Frontal cortex (tissue), 4 donors: Measurements from ENCODE around the gene TBCA. TPM values are rescaled to one million over a fixed set of nuclear protein-coding genes. Genes with fewer than 3 reads are reported as not detected.
A peak's percentile ranks its signal among the peaks of the same experiment; 100 is the strongest.

Source experiments
- DNase-seq, 2 donors: peaks; one replicate each; pipeline ENCODE4 v3.0.0; 2012; ENCODE audit warnings: low spot score in 2 of 2
- FAIRE-seq: peaks from 2 replicates; lab custom pipeline; 2012; peaks lifted over from hg19 to GRCh38; lab: Jason Lieb, UNC
- total RNA-seq: library from RNA; depleted of rRNA; stranded (reverse); fragments of >200 nt; gene quantifications from one replicate; pipeline ENCODE4 v1.2.3, GENCODE V29; 2014
- donor health status: control.
- donor health status: control.
- donor health status: control.

TBCA gene
- total RNA-seq, 1 donor from 2014 or later, result 106 TPM

DNA sequence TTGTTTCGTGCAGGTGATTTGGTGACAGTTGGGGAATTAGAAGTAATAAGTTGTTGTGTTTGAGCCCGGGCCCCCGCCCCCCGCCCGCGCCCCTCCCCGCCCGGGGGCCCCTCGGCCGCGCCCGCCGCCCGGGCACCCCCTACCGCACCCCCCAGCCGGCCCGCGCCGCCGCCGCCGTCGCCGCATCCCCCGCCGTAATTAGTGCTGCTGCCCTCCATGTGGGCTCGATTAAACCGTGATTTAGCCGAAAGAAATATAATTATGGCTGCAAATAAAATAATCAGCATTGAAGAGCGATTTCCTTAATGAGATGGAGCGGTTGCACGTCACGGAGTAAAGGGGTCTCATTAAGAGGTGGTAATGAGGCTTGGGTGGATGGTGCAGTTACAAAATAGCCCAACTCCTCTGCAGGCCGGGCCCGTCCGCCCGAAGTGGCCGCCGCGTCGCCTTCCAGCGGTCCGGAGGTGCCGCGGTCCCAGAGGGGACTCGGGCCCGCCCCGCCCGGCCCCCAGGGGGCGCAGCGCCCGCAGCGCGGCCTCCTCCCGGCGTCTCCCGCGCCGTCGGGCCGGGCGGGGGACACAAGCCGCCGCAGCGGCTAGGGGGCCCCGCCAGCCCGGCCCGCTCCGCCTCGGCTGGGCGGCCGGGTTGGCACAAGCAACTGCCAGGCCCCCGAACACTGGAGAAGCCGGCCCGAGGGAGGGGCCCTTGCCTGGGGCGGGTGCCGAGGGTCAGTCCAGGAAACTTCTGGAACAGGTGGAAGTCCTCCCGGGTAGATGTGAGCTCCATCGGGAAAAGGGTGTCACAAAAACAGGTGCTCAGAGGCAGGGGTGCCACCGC is 130.8 kb downstream of the TBCA start:
- FAIRE-seq, result no peak
- peak; percentile 67 to 80 for DNase-seq

DNA sequence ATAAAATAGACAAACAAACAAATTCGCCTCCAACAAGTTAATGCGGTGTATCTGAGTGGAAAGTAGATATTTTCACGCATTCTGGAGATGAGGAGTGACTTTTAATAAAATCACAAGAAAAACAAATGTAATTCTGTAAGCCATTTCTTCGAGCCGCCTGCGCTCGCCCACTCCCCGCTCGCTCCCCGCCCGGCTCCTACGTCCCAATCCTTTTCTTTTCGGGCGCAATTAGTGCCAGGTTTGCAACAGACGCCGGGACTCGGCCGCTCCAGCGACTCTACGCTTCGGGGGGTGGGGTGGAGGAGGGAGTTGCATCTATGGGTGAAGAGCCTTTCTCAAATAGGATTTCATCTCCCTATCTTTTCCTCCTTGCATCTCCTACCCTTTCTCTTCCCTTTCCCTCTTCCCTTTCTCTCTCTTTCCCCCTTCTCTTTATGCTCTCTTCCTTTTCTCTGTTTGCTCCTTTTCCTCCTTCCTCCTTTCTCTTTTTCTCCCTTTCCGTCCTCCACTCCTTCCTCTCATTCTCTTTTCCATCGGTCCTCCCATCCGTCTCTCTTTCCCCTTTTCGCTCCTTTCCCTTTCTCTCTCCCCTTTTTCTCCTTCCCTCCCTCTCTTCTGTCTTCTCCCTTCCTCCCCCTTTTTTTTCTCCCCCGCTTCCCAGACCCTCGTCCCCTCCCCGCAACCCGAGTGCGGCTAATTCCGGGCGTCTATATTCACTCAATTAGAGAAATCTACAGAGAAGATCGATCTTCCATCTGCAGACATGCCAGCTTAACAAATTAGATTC is 131.6 kb downstream of the TBCA start:
- FAIRE-seq, result no peak
- DNase-seq, result peak in 1 of 2 donors; percentile 42

DNA sequence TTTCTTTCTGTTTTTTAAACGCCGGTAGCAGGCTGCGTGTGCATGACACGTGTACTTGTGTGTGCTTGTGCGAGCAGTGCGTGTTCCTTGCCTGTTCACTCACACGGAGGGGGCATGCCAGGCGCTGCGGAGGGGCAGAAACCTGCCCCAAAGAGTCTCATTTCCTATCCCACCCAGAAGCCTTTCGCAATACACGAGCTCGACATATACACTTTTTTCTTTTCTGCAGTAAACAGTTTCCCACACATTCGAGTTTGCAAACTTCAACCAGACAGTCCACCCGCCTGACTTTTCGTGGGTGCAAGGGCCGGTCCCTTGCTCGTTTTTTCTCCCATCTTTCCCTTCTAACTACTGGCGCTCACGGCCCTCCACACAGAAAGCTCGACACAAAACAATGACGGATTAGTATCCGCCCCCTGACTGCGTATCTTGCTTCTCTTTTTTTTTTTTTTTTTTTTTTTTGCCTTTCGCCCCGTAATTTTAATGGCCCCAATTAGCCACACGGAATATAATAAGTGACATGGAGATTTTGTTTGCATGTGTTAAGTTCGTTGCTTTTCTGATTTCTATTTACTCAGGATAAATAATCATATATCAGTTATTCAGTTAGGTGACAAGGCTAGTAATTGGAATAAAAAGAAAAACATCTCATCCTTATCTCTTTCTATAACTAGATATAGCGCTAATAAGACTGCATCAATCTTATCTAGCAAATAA is 132.3 kb downstream of the TBCA start:
- DNase-seq (peak in 1 of 2 donors; percentile 41), FAIRE-seq (no peak)

DNA sequence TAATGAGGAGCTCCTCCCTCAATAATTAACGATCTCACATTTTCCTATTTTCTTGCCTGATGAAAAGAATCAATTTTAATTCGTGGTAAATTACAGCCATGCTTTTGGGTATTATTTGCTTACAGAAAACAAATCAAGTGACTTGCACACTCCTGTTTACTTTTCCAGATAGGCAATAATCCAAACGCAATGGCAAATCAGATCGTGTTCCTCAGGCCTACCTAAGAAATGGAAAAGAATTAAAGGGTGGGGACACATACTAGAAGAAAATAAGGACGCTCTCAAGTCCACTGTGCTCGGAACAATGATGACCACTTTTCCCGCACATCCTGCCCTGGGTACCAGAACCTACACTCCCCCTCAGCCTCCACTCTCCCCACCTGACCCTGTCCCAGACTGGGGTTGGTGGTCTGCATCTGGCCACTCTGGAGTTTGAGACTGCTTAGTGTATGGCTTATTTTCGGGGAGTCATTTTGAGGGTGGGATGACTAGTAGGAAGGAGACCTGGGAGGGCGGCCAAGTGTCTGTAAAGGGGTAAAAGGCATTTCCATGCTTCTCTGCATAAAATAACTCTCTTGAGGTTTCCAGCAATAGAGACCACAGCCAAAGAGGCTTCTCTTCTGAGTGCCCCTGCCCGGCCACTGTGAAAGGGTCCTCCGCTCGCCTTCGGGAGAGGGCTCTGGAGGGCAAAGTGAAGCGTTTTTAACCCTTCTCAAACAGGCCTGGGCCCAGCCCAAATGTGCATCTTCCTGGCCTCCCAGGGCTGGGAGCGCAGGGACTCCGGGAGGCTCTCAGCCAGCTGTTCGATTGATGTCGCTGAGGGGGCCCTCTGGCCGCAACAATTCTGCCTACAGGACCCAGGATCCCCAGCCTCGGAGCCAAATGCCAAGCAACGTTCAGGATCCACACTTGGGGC is 133.1 kb downstream of the TBCA start:
- DNase-seq, result peak in 1 of 2 donors; percentile 32
- no peak for FAIRE-seq

DNA sequence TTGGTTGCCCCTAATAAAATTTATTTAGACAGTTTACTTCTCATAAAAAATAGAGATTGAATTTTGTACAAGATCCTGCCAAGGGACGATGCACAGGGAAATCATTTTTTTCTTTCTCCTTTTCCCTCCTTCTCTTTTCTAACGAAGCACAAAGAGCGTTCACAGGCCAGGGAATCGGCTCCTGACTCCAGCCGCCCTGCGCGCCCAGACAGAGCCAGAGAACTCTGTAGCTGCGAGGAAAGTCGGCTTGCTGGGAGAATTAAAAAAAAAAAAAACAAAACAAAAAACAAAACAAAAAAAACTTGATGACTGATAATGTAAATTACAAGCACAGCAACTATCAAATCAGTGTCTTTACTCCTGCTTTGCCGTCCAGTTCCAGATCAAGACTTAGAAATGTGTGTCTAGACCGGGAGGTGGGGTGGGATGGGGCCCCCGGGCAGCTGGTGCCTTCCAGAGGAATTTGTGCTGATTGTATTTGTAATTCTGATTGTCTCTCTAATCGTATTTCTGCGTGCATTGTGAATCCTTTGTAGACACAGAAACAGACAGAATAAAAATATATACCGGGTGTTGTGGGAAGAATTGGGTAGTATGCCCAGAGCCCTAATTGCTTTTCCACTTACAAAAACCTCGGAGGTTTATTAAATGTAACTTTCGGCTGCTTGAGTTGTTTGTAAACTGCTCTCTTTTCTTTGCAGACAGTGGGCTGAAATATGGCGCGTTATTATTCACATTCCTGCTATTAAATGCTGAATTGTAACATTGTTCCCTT is 134.0 kb downstream of the TBCA start:
- FAIRE-seq (no peak), DNase-seq (no peak)

DNA sequence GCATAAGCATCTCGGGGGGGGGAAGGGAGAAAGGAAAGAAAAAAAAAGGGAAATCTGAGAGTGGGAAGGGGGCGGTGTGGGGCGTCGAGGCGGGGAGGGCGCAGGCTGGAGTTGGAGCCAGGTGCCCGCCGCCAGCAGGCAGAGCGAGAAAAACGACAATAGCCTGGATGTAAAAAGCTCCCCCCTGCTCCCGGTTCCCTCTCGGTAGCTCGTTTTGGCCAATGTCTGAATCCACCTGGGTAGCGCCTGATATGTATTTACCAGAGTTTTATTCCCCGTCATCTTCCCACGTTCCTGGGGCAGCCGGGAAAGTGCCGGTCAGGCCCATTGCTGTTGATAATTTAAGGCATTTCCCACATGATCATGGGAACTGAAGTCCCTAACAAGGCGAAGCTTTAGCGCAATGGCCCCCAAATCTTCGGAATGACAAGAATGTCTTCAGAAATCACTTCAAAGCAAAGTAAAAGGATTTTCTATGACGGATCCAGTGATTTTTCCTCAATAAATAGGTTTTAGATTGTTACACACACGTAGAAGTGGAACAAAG is 134.7 kb downstream of the TBCA start:
- no peak for FAIRE-seq
- DNase-seq, result no peak

Other genes starting within 250 kb of the TBCA start
- not detected for gene OTP, start 137.6 kb downstream of the TBCA start, total RNA-seq